Tongue (tissue), 2 donors: Measurements from ENCODE around the gene STPG3. TPM values are rescaled to one million over a fixed set of nuclear protein-coding genes. Genes with fewer than 3 reads are reported as not detected.
A peak's percentile ranks its signal among the peaks of the same experiment; 100 is the strongest.

Source experiments
- DNase-seq: peaks from one replicate; pipeline ENCODE4 v3.0.0-alpha.2; 2015
- total RNA-seq: library from RNA; depleted of rRNA; stranded (reverse); fragments of >200 nt; gene quantifications from one replicate; pipeline ENCODE4 v1.2.3, GENCODE V29; 2014

Gene STPG3
- total RNA-seq, 1 donor from 2014 or later, result not detected

- no peak for DNase-seq
Observed at GRCh38 chr9:137222190-137223077, 28.7 kb upstream of the STPG3 start, which contains the start of gene RNF208. Gene RNF208 (minus strand): TSS chr9:137222240. CDS start chr9:137221212, 1,028 bp downstream.

GRCh38 chr9:137223078-137223970, 27.8 kb upstream of the STPG3 start:
- peak; percentile 99 for DNase-seq

- no peak for DNase-seq
Observed at GRCh38 chr9:137224830-137225694, 26.0 kb upstream of the STPG3 start, which contains the start of gene CYSRT1. Gene CYSRT1 (plus strand): TSS chr9:137225174. CDS start chr9:137225622, 448 bp downstream.

GRCh38 chr9:137225699-137226331, 25.3 kb upstream of the STPG3 start:
- no peak for DNase-seq

GRCh38 chr9:137226338-137227053, 24.6 kb upstream of the STPG3 start:
- DNase-seq, result no peak

GRCh38 chr9:137227054-137227852, 23.8 kb upstream of the STPG3 start, which contains the start of gene RNF224:
Gene RNF224 (plus strand): TSS chr9:137227502. CDS start chr9:137228336, 834 bp downstream.
- peak; percentile 84 for DNase-seq

GRCh38 chr9:137227853-137228505, 23.1 kb upstream of the STPG3 start:
- DNase-seq, result no peak

- no peak for DNase-seq
Observed at GRCh38 chr9:137228506-137228967, 22.5 kb upstream of the STPG3 start.

- no peak for DNase-seq
Observed at GRCh38 chr9:137228968-137229896, 21.9 kb upstream of the STPG3 start.

- no peak for DNase-seq
Observed at GRCh38 chr9:137229903-137230704, 21.0 kb upstream of the STPG3 start.

- DNase-seq, result no peak
Observed at GRCh38 chr9:137230705-137231371, 20.2 kb upstream of the STPG3 start, which contains the start of gene SLC34A3. Gene SLC34A3 (plus strand): TSS chr9:137230901. CDS start chr9:137231703, 802 bp downstream.

GRCh38 chr9:137231372-137232039, 19.6 kb upstream of the STPG3 start:
- no peak for DNase-seq

- no peak for DNase-seq
Observed at GRCh38 chr9:137232101-137232500, 19.0 kb upstream of the STPG3 start.

GRCh38 chr9:137232510-137232909, 18.6 kb upstream of the STPG3 start:
- DNase-seq, result no peak
